Measurements from ENCODE around the gene MNDA.

DNA sequence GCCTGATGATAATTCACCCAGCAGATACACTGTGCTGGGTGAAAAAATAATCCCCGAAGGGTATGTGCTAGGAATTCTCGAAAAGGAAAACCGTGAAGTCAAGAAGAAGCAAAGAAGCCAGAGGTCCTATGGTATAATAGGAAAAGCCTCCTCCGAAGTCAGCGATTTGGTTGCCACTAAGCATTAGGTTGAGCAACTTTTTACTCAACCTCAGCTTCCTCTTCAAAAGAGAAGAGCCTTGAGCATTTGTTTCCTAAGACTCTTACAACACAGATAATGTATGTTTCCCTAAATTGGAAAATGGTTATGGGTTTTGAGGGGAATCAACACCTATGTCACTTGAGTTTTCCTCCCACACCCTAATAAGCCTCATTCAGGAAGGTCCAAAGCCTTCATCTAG lies 21.3 kb upstream of the MNDA start:
- TF ChIP-seq, protein P1, sequence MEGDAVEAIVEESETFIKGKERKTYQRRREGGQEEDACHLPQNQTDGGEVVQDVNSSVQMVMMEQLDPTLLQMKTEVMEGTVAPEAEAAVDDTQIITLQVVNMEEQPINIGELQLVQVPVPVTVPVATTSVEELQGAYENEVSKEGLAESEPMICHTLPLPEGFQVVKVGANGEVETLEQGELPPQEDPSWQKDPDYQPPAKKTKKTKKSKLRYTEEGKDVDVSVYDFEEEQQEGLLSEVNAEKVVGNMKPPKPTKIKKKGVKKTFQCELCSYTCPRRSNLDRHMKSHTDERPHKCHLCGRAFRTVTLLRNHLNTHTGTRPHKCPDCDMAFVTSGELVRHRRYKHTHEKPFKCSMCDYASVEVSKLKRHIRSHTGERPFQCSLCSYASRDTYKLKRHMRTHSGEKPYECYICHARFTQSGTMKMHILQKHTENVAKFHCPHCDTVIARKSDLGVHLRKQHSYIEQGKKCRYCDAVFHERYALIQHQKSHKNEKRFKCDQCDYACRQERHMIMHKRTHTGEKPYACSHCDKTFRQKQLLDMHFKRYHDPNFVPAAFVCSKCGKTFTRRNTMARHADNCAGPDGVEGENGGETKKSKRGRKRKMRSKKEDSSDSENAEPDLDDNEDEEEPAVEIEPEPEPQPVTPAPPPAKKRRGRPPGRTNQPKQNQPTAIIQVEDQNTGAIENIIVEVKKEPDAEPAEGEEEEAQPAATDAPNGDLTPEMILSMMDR (IDR thresholded peaks at IDR 0.05): no peak
- no peak for TF ChIP-seq POLR2A (IDR thresholded peaks at IDR 0.05)
- TF ChIP-seq EP300 (IDR thresholded peaks at IDR 0.05): no peak

All from suprapubic skin (tissue), 3 donors.